K562 (cell line): ENCODE measurements around the gene GSK3B.

Source experiments
- ARNT ChIP-seq, 2 experiments: fragments of 450-650 bp; IDR thresholded peaks; 2 replicates each; pipeline ENCODE4 v1.6.1; 2016; ENCODE audit warnings: mild to moderate bottlenecking in 1 of 2
- BRCA1 ChIP-seq, 2 experiments: fragments of 450-650 bp in 1 of 2; sonication (generic) in 1 of 2; formaldehyde crosslinking in 1 of 2; IDR thresholded peaks; 2 replicates each; pipeline versions ENCODE4 v1.5.0 to v1.6.1; 2017 to 2020; ENCODE audit warnings: mild to moderate bottlenecking in 1 of 2, missing genetic modification reagents in 1 of 2
- CC2D1A ChIP-seq: fragments of 450-650 bp; IDR thresholded peaks from 2 replicates; pipeline ENCODE4 v1.6.1; 2017; ENCODE audit warnings: mild to moderate bottlenecking
- CTCF ChIP-seq, 3 experiments: IDR thresholded peaks in 2 of 3; conservative IDR thresholded peaks in 1 of 3; 2 replicates each; pipeline ENCODE4 v1.5.1; 2011 to 2012; ENCODE audit warnings: low read length in 3 of 3, mild to moderate bottlenecking in 3 of 3, control low read depth in 2 of 3, improper control_type of control experiment in 1 of 3, inconsistent platforms in 1 of 3, low read depth in 1 of 3, mixed read lengths in 1 of 3, moderate library complexity in 1 of 3; ENCODE audit not compliant: insufficient read depth in 2 of 3
- ETV6 ChIP-seq, 3 experiments: fragments of 150-350 bp in 1 of 3; sonication (generic) in 1 of 3; formaldehyde crosslinking in 1 of 3; IDR thresholded peaks; 2 replicates each; pipeline versions ENCODE4 v1.6.1 to v1.8.0; 2014 to 2022; ENCODE audit warnings: borderline replicate concordance in 2 of 3, low read depth in 2 of 3, antibody characterized with exemption in 1 of 3, low read length in 1 of 3, mild to moderate bottlenecking in 1 of 3, missing genetic modification reagents in 1 of 3
- MTF1 ChIP-seq: fragments of 250-450 bp; sonication (Bioruptor Pico); IDR thresholded peaks from 2 replicates; pipeline ENCODE4 v1.9.0; 2021; ENCODE audit warnings: moderate library complexity, mild to moderate bottlenecking, inconsistent platforms, borderline replicate concordance
- POLR2A ChIP-seq: fragments of 450-650 bp; conservative IDR thresholded peaks from 2 replicates; pipeline ENCODE4 v1.6.1; 2016
- RBFOX2 ChIP-seq: fragments of 200-400 bp; formaldehyde crosslinking; IDR thresholded peaks from 2 replicates; pipeline ENCODE4 v1.6.1; 2017; ENCODE audit warnings: low read depth, mild to moderate bottlenecking, low read length, moderate library complexity
- U2AF1 ChIP-seq: fragments of 200-400 bp; formaldehyde crosslinking; optimal IDR thresholded peaks from 2 replicates; pipeline ENCODE3; 2017; ENCODE audit warnings: mild to moderate bottlenecking, low read depth, low read length, moderate library complexity
- ZNF639 ChIP-seq, 2 experiments: fragments of 200-800 bp in 1 of 2; sonication (Bioruptor generic) in 1 of 2; sonication (generic) in 1 of 2; formaldehyde crosslinking in 1 of 2; IDR thresholded peaks in 1 of 2; conservative IDR thresholded peaks in 1 of 2; 2 replicates each; pipeline versions ENCODE4 v1.5.0 to v1.6.1; 2016 to 2020; ENCODE audit warnings: missing compliant biosample characterization in 1 of 2, missing genetic modification characterization in 1 of 2, missing genetic modification reagents in 1 of 2

- peak in 1 of 3 experiments; percentile 10; a peak in 1 of 6 replicates for TF ChIP-seq CTCF (IDR thresholded peaks at IDR 0.05 in 2 of 3, conservative IDR thresholded peaks at IDR 0.05 in 1 of 3; ENCODE audit: insufficient read depth in 2 of 3, low read depth in 1 of 3, low read length in 3 of 3)
- TF ChIP-seq POLR2A = no peak
- TF ChIP-seq U2AF1 = no peak
- TF ChIP-seq ARNT (IDR thresholded peaks at IDR 0.05) = no peak
- TF ChIP-seq MTF1 (CRISPR knock-in tag) = no peak
- no peak for TF ChIP-seq RBFOX2
- no peak for TF ChIP-seq ETV6 (IDR thresholded peaks at IDR 0.05; ENCODE audit: borderline replicate concordance in 1 of 2, low read depth in 2 of 2, low read length in 1 of 2)
- no peak for TF ChIP-seq ETV6 (CRISPR knock-in tag; IDR thresholded peaks at IDR 0.05; ENCODE audit: borderline replicate concordance)
- no peak for TF ChIP-seq BRCA1 (IDR thresholded peaks at IDR 0.05)
- no peak for TF ChIP-seq BRCA1 (CRISPR knock-in tag; IDR thresholded peaks at IDR 0.05)
- no peak for TF ChIP-seq ZNF639 (CRISPR knock-in tag; conservative IDR thresholded peaks at IDR 0.05 in 1 of 2, IDR thresholded peaks at IDR 0.05 in 1 of 2)
- no peak for TF ChIP-seq CC2D1A
Measured at GRCh38 chr3:119812491-119813058, 281.7 kb downstream of the GSK3B start.
